Measurements from ENCODE around the gene ZNF423.

DNA sequence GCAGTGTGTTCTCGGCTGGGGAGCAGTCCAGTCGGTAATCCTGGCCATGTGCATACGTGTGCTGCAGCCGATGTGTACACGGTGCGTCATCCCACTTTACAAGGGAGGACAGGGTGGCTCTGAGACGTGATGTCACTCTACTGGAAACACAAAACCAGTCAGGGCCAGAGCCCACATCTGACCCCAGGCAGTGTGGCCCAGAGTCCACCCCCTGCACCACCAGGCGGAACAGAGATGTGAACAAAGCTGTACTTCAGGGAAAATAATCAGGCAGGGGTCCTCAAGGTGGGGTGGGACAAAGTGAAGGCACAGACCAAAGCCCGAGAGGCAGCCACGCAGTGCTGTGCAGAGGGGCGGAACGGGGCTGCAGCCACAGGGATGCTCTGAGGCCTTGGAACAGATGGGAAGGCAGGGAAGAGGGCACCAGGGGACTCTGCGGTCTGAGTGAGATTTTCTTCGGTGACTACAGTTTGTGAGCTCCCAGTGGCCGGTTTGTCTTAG is 181.5 kb downstream of the ZNF423 start:
- TF ChIP-seq, protein P1, sequence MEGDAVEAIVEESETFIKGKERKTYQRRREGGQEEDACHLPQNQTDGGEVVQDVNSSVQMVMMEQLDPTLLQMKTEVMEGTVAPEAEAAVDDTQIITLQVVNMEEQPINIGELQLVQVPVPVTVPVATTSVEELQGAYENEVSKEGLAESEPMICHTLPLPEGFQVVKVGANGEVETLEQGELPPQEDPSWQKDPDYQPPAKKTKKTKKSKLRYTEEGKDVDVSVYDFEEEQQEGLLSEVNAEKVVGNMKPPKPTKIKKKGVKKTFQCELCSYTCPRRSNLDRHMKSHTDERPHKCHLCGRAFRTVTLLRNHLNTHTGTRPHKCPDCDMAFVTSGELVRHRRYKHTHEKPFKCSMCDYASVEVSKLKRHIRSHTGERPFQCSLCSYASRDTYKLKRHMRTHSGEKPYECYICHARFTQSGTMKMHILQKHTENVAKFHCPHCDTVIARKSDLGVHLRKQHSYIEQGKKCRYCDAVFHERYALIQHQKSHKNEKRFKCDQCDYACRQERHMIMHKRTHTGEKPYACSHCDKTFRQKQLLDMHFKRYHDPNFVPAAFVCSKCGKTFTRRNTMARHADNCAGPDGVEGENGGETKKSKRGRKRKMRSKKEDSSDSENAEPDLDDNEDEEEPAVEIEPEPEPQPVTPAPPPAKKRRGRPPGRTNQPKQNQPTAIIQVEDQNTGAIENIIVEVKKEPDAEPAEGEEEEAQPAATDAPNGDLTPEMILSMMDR (conservative IDR thresholded peaks at IDR 0.05; ENCODE audit: low read depth, low read length), result no peak
- TF ChIP-seq EZH2 (IDR thresholded peaks at IDR 0.05; ENCODE audit: borderline replicate concordance, low read depth, low read length, poor library complexity, severe bottlenecking), result no peak
